ENCODE results near the gene COL9A3.

The COL9A3 gene

GRCh38 chr20:62822239-62822787 lies 5.5 kb downstream of the COL9A3 start:
- no peak for DNase-seq (ENCODE audit: low read depth in 2 of 2, low spot score in 1 of 2)

DNA sequence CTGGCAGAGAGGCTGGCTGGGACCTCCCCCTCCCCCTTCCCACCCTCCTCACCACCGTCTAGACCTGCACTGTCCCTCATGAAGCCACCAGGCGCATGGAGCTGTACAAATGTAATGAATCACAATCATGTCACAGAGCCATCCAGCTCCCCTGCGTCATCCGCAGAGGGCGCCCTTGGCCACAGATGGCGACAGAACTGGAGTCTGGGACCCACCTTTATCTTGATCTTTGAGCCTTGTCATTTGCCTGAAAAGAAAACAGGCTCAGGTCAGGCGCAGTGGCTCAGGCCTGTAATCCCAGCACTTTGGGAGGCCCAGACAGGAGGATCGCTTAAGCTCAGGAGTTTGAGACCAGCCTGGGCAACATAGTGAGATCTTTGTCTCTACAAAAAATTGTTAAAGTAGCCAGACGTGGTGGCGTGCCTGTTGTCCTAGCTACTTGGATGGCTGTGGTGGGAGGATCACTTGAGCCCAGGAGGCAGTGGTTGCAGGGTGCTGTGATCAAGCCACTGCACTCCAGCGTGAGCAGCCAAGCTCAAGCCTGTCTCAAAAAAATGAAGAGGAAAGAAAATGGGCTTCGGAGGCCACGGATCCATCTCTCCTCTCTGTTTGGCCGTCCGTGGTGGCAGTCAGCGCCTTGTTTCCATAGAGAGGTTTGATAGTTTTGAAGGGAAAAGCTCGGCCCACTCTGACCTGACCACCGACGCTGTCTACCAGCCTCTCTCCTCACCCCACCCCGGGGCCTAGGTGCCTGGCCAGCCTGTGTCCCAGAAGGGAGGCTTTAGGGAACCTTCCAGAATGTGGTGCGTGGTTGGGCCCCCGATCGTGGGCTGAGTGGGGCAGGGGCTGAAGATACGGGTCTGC lies 6.2 kb downstream of the COL9A3 start:
- DNase-seq (ENCODE audit: low read depth in 2 of 2, low spot score in 1 of 2), result no peak

DNA sequence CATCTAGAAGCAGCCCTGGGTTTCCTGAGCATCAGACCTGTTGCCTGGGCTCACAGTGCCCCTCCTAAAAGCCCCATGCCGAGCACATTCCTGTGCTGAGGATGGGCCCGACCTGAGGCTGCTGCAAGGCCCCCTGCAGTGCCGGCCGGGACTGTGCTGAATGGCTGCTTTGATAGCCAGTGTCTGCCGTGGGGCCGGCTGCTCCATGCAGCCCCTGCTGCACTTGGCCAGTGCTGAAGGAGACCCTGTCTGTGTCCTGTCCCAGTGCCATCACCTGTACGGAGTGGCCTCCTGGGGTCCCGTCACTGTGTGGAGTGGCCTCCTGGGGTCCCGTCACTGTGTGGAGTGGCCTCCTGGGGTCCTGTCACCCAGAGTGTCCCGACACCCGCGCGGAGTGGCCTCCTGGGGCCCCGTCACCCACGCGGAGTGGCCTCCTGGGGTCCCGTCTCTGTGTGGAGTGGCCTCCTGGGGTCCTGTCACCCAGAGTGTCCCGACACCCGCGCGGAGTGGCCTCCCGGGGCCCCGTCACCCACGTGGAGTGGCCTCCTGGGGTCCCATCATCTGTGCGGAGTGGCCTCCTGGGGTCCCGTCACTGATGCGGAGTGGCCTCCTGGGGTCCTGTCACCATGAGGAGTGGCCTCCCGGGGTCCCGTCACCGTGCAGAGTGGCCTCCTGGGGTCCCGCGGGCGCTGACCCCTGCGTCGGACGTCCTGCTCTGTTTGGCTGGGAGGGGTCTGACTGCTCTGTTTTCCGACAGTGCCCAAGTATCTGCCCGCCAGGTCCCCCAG lies 7.0 kb downstream of the COL9A3 start:
- no peak for DNase-seq (ENCODE audit: low read depth in 2 of 2, low spot score in 1 of 2)

- DNase-seq (ENCODE audit: low read depth in 2 of 2, low spot score in 1 of 2), result no peak
These were observed 7.9 kb downstream of the COL9A3 start for GRCh38 chr20:62824476-62825332.

- no peak for DNase-seq (ENCODE audit: low read depth in 2 of 2, low spot score in 1 of 2)
These were observed 8.6 kb downstream of the COL9A3 start for GRCh38 chr20:62825333-62825985.

GRCh38 chr20:62825986-62826645 lies 9.3 kb downstream of the COL9A3 start:
- no peak for DNase-seq (ENCODE audit: low read depth in 2 of 2, low spot score in 1 of 2)

DNA sequence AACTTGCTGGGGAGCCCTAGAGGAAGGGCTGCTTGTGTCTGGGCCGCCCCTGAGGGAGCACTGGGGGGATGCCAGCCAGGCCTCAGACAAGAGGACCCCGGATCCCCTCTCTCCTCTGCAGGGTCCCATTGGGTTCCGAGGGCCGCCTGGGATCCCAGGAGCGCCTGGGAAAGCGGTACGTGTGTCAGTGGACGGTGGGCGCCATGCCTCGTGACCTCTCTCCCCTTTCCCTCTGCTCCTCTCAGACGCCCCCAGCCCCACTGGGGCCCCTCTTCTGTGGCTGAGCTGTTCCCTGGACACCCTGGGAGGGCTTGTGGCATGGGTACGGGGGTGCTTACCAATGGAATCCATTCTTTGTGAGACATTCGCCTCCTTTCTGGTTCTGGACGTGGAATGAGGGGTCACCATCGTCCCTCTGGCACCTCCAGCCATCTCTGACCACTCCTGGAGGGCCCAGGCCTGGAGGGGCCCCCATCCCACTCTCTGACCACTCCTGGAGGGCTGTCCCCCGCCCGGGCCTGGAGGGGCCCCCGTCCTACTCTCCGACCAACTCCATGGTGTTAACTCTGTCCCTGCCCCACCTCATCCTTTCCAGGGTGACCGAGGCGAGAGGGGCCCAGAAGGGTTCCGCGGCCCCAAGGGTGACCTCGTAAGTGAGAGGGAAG lies 9.9 kb downstream of the COL9A3 start:
- DNase-seq (ENCODE audit: low read depth in 2 of 2, low spot score in 1 of 2), result no peak

GRCh38 chr20:62827311-62828038 lies 10.6 kb downstream of the COL9A3 start:
- DNase-seq (ENCODE audit: low read depth in 2 of 2, low spot score in 1 of 2), result no peak

DNA sequence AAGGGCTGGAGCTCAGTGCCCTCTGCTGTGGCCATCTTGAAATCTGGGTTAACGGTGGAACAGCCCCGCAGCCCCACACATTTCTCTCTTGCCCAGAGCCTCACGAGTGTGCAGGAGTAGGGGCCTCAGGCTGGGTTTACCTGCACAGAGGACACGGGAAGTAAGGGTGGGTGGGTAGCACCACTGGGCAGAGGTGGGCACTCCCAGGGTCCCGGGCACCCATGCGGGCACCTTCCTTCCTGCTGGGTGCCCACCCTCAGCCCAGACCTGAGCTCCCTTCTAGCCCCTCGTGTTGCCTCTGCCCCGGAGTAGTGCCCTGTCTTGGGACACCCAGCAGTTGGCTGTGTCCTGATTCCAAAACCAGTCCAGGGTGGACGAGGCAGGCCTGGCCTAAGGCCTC lies 11.2 kb downstream of the COL9A3 start:
- no peak for DNase-seq (ENCODE audit: low read depth in 2 of 2, low spot score in 1 of 2)

GRCh38 chr20:62828511-62829230 lies 11.8 kb downstream of the COL9A3 start:
- no peak for DNase-seq (ENCODE audit: low read depth in 2 of 2, low spot score in 1 of 2)

GRCh38 chr20:62829231-62830230 lies 12.7 kb downstream of the COL9A3 start:
- DNase-seq (ENCODE audit: low read depth in 2 of 2, low spot score in 1 of 2), result no peak

DNA sequence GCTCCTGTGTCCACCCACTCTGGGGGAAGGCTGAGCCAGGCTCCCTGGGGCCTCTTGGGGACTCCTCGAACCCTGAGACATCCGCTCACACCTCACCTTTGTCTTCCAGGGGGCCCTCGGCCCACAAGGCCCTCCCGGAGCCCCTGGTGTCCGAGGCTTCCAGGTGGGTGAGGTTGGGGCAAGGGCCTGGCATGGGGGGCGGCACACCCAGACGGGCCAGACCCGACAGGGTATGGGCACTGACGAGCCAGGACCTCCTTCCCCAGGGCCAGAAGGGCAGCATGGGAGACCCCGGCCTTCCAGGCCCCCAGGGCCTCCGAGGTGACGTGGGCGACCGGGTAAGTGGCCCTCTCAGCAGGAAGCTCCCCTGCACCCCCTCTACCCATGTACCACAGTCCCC lies 13.4 kb downstream of the COL9A3 start:
- no peak for DNase-seq (ENCODE audit: low read depth in 2 of 2, low spot score in 1 of 2)

DNA sequence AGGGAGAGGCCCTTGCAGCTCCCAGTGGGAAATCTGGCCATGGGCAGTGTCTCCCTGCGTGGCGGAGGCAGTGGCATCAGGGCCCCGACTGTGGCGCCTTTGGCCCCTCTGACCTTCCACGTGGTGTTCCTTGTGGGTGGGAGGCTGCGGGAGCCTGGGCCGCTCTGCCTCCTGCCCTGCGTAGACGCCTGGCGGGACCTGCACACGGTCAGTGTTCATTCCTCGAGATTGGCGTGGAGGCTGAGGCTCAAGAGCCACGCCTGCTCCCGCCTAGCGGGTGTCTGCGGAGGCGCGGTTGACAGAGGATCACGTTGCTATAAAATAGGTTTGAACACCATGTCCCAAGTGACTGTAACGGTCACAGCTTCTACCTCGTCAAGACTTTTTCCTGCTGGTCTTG lies 14.0 kb downstream of the COL9A3 start:
- no peak for DNase-seq (ENCODE audit: low read depth in 2 of 2, low spot score in 1 of 2)

- DNase-seq (ENCODE audit: low read depth in 2 of 2, low spot score in 1 of 2), result no peak
These were observed 14.5 kb downstream of the COL9A3 start for GRCh38 chr20:62831361-62831788.

DNA sequence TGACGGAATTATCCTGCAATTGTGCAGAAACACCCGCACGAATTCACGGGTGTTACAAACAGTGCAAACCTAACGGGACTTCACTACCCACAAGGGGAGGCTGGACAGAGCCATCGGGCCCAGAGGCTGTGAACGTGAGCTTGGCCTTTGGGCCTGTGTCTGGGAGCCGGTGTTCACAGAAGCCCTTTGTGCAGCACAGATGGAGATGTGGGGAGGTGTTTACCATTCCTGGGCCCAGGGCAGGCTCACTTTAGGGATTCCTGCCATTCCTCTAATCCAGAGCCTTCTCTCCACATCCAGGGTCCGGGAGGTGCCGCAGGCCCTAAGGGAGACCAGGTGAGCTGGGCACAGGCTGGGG lies 15.0 kb downstream of the COL9A3 start:
- DNase-seq (ENCODE audit: low read depth in 2 of 2, low spot score in 1 of 2), result no peak

DNA sequence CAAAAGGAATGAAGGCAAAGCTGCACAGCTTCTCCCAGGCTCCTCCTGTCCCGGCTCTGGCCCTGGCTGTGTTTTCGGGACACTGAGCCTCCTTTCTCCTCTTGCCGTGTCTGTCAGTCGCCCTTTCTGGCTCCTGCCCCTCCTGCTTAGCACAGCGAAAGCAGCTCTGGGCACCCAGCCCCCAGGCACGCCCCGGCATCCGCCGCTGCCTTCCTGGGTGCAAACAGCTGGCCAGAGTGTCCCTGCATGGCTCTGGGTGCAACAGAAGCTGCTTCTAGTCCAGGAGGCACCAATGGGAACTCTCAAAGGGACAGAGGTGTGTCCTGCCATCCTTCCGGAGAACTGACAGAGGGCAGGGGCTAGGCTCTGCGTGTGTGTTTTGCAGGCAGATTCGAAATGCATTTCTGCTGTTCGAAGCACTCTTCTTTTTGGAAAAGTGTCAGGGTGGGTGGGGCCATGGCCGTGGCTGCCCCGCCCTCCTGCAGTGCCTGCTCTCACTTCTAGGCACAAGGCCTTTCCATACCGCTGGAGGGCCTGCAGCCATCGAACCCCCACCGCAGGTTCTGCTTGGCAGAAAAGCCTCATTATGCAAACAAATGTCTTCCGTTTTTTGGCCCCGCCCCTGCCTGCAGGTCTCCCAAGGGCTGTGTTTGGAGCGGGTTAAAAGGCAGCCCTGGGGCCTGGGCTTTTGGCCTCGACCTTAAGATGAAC lies 15.5 kb downstream of the COL9A3 start:
- no peak for DNase-seq (ENCODE audit: low read depth in 2 of 2, low spot score in 1 of 2)

Data from stimulated activated CD8-positive, alpha-beta memory T cell treated with anti-CD3 and anti-CD28 coated beads, Interleukin-4, amount 100 ng/mL, for 4 hours (primary cell).